Trophoblast cell (in vitro differentiated cells and primary cell): ENCODE results near the gene NF1.
"Not testable (repeated sequence)": the region's sequence is repeated elsewhere in the genome, so short reads cannot be mapped to it uniquely, and the experiment has no call there.

Source experiments
- DNase-seq, 2 donors: peaks; one replicate each; pipeline ENCODE4 v3.0.0-alpha.2; 2016
- H2AFZ ChIP-seq: 2 replicates; pipeline ENCODE4 v1.6.1; 2013; ENCODE audit warnings: low read length, moderate library complexity, mild to moderate bottlenecking; ENCODE audit not compliant: insufficient read depth, poor library complexity
- H2AK5ac ChIP-seq: 2 replicates; pipeline ENCODE4 v1.6.1; 2013; ENCODE audit warnings: mild to moderate bottlenecking, low read length
- H2BK120ac ChIP-seq: 2 replicates; pipeline ENCODE4 v1.6.1; 2013; ENCODE audit warnings: low read length, mild to moderate bottlenecking, moderate library complexity; ENCODE audit not compliant: insufficient read depth, poor library complexity
- H2BK12ac ChIP-seq: 2 replicates; pipeline ENCODE4 v1.6.1; 2013; ENCODE audit warnings: mild to moderate bottlenecking, low read length, moderate library complexity
- H2BK5ac ChIP-seq: 2 replicates; pipeline ENCODE4 v1.6.1; 2013; ENCODE audit warnings: low read length, low read depth, moderate library complexity, mild to moderate bottlenecking; ENCODE audit not compliant: poor library complexity
- H3K14ac ChIP-seq: 2 replicates; pipeline ENCODE4 v1.6.1; 2013; ENCODE audit warnings: mild to moderate bottlenecking, low read length
- H3K18ac ChIP-seq: 2 replicates; pipeline ENCODE4 v1.6.1; 2013; ENCODE audit warnings: mild to moderate bottlenecking, low read length
- H3K23ac ChIP-seq: 2 replicates; pipeline ENCODE4 v1.6.1; 2013; ENCODE audit warnings: low read length
- H3K27ac ChIP-seq: 2 replicates; pipeline ENCODE4 v1.5.1; 2013; ENCODE audit warnings: low read depth, mild to moderate bottlenecking, inconsistent platforms, low read length, moderate library complexity
- H3K27me3 ChIP-seq: 2 replicates; pipeline ENCODE4 v1.6.1; 2013; ENCODE audit warnings: inconsistent platforms, mild to moderate bottlenecking, low read length, moderate library complexity; ENCODE audit not compliant: insufficient read depth
- H3K36me3 ChIP-seq, 2 experiments: 1 replicate in 1 of 2; 2 replicates in 1 of 2; pipeline ENCODE4 v1.6.1; 2013; ENCODE audit warnings: low read length in 2 of 2, mild to moderate bottlenecking in 2 of 2, moderate library complexity in 1 of 2; ENCODE audit not compliant: insufficient read depth in 2 of 2, control insufficient read depth in 1 of 2
- H3K4ac ChIP-seq: 2 replicates; pipeline ENCODE4 v1.6.1; 2013; ENCODE audit warnings: low read depth, mild to moderate bottlenecking, low read length, moderate library complexity
- H3K4me1 ChIP-seq, 2 experiments: 1 replicate in 1 of 2; 2 replicates in 1 of 2; pipeline ENCODE4 v1.6.1; 2013; ENCODE audit warnings: low read length in 2 of 2, mild to moderate bottlenecking in 2 of 2, moderate library complexity in 1 of 2; ENCODE audit not compliant: insufficient read depth in 2 of 2, control insufficient read depth in 1 of 2
- H3K4me2 ChIP-seq: 2 replicates; pipeline ENCODE4 v1.6.1; 2013; ENCODE audit warnings: inconsistent platforms, mild to moderate bottlenecking, low read length, moderate library complexity
- H3K4me3 ChIP-seq: 2 replicates; pipeline ENCODE4 v1.5.1; 2013; ENCODE audit warnings: mild to moderate bottlenecking, low read depth, low read length, inconsistent platforms
- H3K79me1 ChIP-seq: one replicate; pipeline ENCODE4 v1.6.1; 2013; ENCODE audit warnings: low read length
- H3K79me2 ChIP-seq: 2 replicates; pipeline ENCODE4 v1.6.1; 2013; ENCODE audit warnings: low read length, mild to moderate bottlenecking; ENCODE audit not compliant: control insufficient read depth, insufficient read depth, poor library complexity
- H3K9ac ChIP-seq: 2 replicates; pipeline ENCODE4 v1.6.1; 2013; ENCODE audit warnings: mild to moderate bottlenecking, low read length
- H3K9me3 ChIP-seq: 2 replicates; pipeline ENCODE4 v1.6.1; 2013; ENCODE audit warnings: low read depth, mild to moderate bottlenecking, control low read depth, inconsistent platforms, low read length; ENCODE audit not compliant: insufficient read depth
- H4K12ac ChIP-seq: 2 replicates; pipeline ENCODE4 v1.6.1; 2013; ENCODE audit warnings: low read depth, mild to moderate bottlenecking, low read length, moderate library complexity
- H4K8ac ChIP-seq: 2 replicates; pipeline ENCODE4 v1.6.1; 2013; ENCODE audit warnings: low read depth, mild to moderate bottlenecking, low read length, moderate library complexity
- H4K91ac ChIP-seq: one replicate; pipeline ENCODE4 v1.6.1; 2013; ENCODE audit warnings: low read depth, mild to moderate bottlenecking, low read length, moderate library complexity
- WGBS: extraction: QIAGEN DNeasy Blood & Tissue Kit; methylation state at CpG from one replicate; pipeline ENCODE4 v1.1.7; 2013; ENCODE audit warnings: missing lambda C conversion rate; ENCODE audit not compliant: insufficient read length, insufficient coverage; ENCODE audit errors: extremely low coverage; 5-methylcytosine and 5-hydroxymethylcytosine counted together

Gene NF1

GRCh38 chr17:31281061-31281460 is 186.3 kb downstream of the NF1 start:
- no CpG with 5 or more reads among the region's 2 CpGs for WGBS

GRCh38 chr17:31283841-31284240 is 189.1 kb downstream of the NF1 start:
- H4K91ac ChIP-seq, result no peak overlapping the region
- no peak overlapping the region for H2BK12ac ChIP-seq
- H3K4me3 ChIP-seq, result no peak overlapping the region
- peaks cover 4% of the 10 kb centered on the region in 2 experiments for H3K36me3 ChIP-seq
- no peaks in the 10 kb centered on the region for H3K4me1 ChIP-seq
- no peak overlapping the region for H2BK5ac ChIP-seq
- no peak overlapping the region for H3K27ac ChIP-seq
- H2AK5ac ChIP-seq, result no peak overlapping the region
- no peak overlapping the region for H3K9ac ChIP-seq
- no peak overlapping the region for H2AFZ ChIP-seq
- no peaks in the 10 kb centered on the region for H3K27me3 ChIP-seq
- no peak overlapping the region for H3K4ac ChIP-seq
- no peak overlapping the region for H3K4me2 ChIP-seq
- H2BK120ac ChIP-seq, result no peak overlapping the region
- H4K8ac ChIP-seq, result no peak overlapping the region
- peak in 1 of 2 donors; percentile 57 for DNase-seq
- H3K23ac ChIP-seq, result no peak overlapping the region
- H3K79me1 ChIP-seq, result no peaks in the 10 kb centered on the region
- no peaks in the 10 kb centered on the region for H3K9me3 ChIP-seq
- H3K18ac ChIP-seq, result no peak overlapping the region
- no peak overlapping the region for H3K14ac ChIP-seq
- no peaks in the 10 kb centered on the region for H3K79me2 ChIP-seq
- H4K12ac ChIP-seq, result no peak overlapping the region

More at GRCh38 chr17:31281061-31281460, 186.3 kb downstream of the NF1 start:
- H3K18ac ChIP-seq, result no peak overlapping the region
- H3K9ac ChIP-seq, result no peak overlapping the region
- no peak overlapping the region for H2AK5ac ChIP-seq
- H3K27me3 ChIP-seq, result no peaks in the 10 kb centered on the region
- H2BK12ac ChIP-seq, result no peak overlapping the region
- no peaks in the 10 kb centered on the region for H3K4me1 ChIP-seq
- no peak overlapping the region for H3K23ac ChIP-seq
- no peak overlapping the region for H2BK120ac ChIP-seq
- no peak overlapping the region for H2AFZ ChIP-seq
- H3K36me3 ChIP-seq, result peaks cover 2 to 10% of the 10 kb centered on the region in 2 experiments
- H4K91ac ChIP-seq, result no peak overlapping the region
- H2BK5ac ChIP-seq, result no peak overlapping the region
- H3K27ac ChIP-seq, result no peak overlapping the region
- no peak overlapping the region for H3K4me3 ChIP-seq
- H3K9me3 ChIP-seq, result no peaks in the 10 kb centered on the region
- H4K12ac ChIP-seq, result no peak overlapping the region
- no peak overlapping the region for H3K4ac ChIP-seq
- H3K79me1 ChIP-seq, result no peaks in the 10 kb centered on the region
- no peaks in the 10 kb centered on the region for H3K79me2 ChIP-seq
- peak in 1 of 2 donors; percentile 45 for DNase-seq
- no peak overlapping the region for H3K4me2 ChIP-seq
- no peak overlapping the region for H4K8ac ChIP-seq
- no peak overlapping the region for H3K14ac ChIP-seq

DNA sequence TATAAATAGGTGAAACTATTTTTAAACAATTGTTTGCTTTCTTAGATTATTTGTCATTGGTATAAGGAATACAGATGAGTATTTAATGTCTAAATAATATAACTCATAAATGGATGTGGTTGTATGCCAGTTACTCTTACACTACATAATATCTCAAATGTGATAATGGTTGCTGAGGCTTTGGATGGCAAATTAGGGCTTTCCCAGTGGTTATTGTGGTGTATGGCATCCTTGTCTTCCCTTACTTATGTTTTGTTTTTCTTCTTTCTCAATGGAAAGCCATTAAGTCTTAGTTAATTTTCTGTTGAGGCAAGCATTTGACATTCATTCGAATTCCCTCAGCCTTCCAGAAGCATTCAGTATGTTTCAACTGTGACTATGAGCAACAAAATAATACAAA is 191.8 kb downstream of the NF1 start:
- no CpG with 5 or more reads among the region's 1 CpG for WGBS
- Histone ChIP-seq H3K23ac (no peak overlapping the region), H4K12ac (no peak overlapping the region)

GRCh38 chr17:31287932-31288331 is 193.2 kb downstream of the NF1 start:
- H3K79me1 ChIP-seq, H3K4ac ChIP-seq, H3K79me2 ChIP-seq, DNase-seq, H2BK5ac ChIP-seq, H2AFZ ChIP-seq, H2AK5ac ChIP-seq, H2BK12ac ChIP-seq, H4K8ac ChIP-seq, H3K4me1 ChIP-seq, H3K36me3 ChIP-seq, H4K91ac ChIP-seq, H3K23ac ChIP-seq, H3K4me2 ChIP-seq, H4K12ac ChIP-seq, H3K4me3 ChIP-seq, H3K18ac ChIP-seq, H3K27me3 ChIP-seq, H3K9ac ChIP-seq, H2BK120ac ChIP-seq, H3K14ac ChIP-seq, H3K9me3 ChIP-seq, H3K27ac ChIP-seq: not testable (repeated sequence)
- no CpG with 5 or more reads among the region's 1 CpG for WGBS

More for the DNA sequence above, 191.8 kb downstream of the NF1 start:
- Histone ChIP-seq H3K4me2 (no peak overlapping the region), H3K14ac (no peak overlapping the region), H3K79me1 (no peaks in the 10 kb centered on the region), H4K8ac (no peak overlapping the region), H3K36me3 (peaks cover 2 to 4% of the 10 kb centered on the region in 2 experiments), H4K91ac (no peak overlapping the region), H2BK12ac (no peak overlapping the region), H3K27me3 (no peaks in the 10 kb centered on the region), H3K18ac (no peak overlapping the region), H3K9me3 (no peaks in the 10 kb centered on the region), H3K27ac (no peak overlapping the region), H3K4me3 (no peak overlapping the region), H3K4me1 (no peaks in the 10 kb centered on the region), H3K4ac (no peak overlapping the region), H2AK5ac (no peak overlapping the region), H3K79me2 (no peaks in the 10 kb centered on the region), H2AFZ (no peak overlapping the region), H2BK120ac (no peak overlapping the region), H3K9ac (no peak overlapping the region), H2BK5ac (no peak overlapping the region)
- no peak for DNase-seq
